C4-2B (cell line): ENCODE results near the gene PDP2.

ENCODE experiments used
- ZFX ChIP-seq: fragments of 450-650 bp; IDR thresholded peaks from 2 replicates; pipeline ENCODE4 v1.6.1; 2017
- TF ChIP-seq, protein P1 (sequence below): fragments of 450-650 bp; conservative IDR thresholded peaks from 2 replicates; pipeline ENCODE4 v1.5.1; 2017; ENCODE audit warnings: mild to moderate bottlenecking

DNA sequence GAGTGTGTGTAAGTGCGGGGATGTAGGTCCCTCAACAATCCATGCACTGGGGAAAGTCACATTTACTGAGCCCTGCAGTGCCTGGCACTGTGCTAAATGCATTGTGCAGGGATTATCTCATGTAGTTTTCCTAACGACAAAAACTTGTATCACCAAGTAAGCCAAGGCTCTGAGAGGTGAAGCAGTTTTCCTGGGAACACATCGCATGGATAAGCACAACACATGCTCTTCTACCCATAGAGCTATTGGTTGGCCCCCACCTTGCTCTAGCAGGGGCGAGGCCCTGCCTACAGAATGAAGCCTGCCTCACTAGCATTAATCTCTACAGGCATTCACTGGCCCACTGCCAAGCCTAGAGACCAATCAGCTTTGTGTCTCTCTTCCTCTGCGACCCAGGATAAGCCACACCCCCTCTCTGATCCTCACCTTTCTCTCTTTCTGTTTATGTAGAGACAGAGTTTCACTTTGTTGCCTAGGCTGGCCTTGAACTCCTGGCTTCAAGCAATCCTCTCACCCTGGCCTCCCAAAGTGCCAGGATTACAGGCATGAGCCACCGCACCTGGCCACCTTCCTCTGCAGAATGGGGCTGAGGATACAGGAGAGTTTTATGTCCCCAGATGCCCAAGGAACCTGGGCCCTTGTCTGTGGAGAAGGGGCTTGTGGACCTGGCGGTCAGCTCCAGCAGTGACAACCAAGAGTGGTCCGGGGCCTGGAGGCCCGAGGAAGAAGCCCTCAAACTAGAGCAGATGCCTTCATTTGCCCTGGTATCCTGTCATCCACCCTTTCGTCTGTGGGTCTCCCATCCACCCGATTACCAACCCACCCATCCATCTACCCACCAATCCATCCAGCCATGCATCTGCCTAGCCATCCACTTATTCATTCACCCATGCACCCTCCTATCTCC is 25.6 kb downstream of the PDP2 start:
- TF ChIP-seq, protein P1, sequence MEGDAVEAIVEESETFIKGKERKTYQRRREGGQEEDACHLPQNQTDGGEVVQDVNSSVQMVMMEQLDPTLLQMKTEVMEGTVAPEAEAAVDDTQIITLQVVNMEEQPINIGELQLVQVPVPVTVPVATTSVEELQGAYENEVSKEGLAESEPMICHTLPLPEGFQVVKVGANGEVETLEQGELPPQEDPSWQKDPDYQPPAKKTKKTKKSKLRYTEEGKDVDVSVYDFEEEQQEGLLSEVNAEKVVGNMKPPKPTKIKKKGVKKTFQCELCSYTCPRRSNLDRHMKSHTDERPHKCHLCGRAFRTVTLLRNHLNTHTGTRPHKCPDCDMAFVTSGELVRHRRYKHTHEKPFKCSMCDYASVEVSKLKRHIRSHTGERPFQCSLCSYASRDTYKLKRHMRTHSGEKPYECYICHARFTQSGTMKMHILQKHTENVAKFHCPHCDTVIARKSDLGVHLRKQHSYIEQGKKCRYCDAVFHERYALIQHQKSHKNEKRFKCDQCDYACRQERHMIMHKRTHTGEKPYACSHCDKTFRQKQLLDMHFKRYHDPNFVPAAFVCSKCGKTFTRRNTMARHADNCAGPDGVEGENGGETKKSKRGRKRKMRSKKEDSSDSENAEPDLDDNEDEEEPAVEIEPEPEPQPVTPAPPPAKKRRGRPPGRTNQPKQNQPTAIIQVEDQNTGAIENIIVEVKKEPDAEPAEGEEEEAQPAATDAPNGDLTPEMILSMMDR = no peak
- TF ChIP-seq ZFX = no peak
